Right lung (tissue), 5 donors: ENCODE measurements around the gene GXYLT1. TPM values are rescaled to one million over a fixed set of nuclear protein-coding genes. Genes with fewer than 3 reads are reported as not detected.
"Not testable (repeated sequence)": the region's sequence is repeated elsewhere in the genome, so short reads cannot be mapped to it uniquely, and the experiment has no call there.

Source experiments
- DNase-seq, 2 donors: peaks; one replicate each; pipeline ENCODE4 v3.0.0-alpha.2; 2013
- polyA plus RNA-seq, 5 donors: library from polyadenylated mRNA; unstranded; fragments of 120-200 nt; gene quantifications; one replicate each; pipeline versions ENCODE4 v1.2.1 to v1.2.3, GENCODE V29; 2013; ENCODE audit warnings: inconsistent platforms in 1 of 5, low replicate concordance in 1 of 5; ENCODE audit not compliant: insufficient read length in 5 of 5, insufficient read depth in 1 of 5

GXYLT1 gene
- polyA plus RNA-seq, 5 donors = 14.7 to 25.9 (median 24.2) TPM

GRCh38 chr12:42156232-42156631, 11.6 kb upstream of the GXYLT1 start:
- no peak for DNase-seq

GRCh38 chr12:42145552-42146215, 1.0 kb upstream of the GXYLT1 start:
- DNase-seq = peak; percentile 10 to 16

- peak in 1 of 2 donors; percentile 13 for DNase-seq
Observed at GRCh38 chr12:42145197-42145549, 499 bp upstream of the GXYLT1 start.

DNA sequence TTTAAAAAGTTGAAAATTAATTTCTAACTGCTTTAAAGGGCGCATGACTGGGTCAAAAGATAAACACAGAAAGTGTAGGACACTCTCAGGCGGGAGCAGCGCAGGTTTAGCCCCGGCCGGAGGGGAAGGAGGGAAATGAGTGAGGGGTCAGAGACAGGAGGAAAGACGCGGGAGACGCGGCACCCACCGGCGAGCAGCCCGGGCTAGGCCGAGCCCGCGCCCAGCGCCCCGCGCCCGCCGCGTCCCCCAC, 591 bp downstream of the GXYLT1 start:
- no peak for DNase-seq

GRCh38 chr12:42143452-42144157, 1.1 kb downstream of the GXYLT1 start:
- peak; percentile 15 to 23 for DNase-seq

- DNase-seq = no peak
Observed at GRCh38 chr12:42141981-42142606, 2.6 kb downstream of the GXYLT1 start.

- no peak for DNase-seq
Observed at GRCh38 chr12:42140901-42141300, 3.8 kb downstream of the GXYLT1 start.

GRCh38 chr12:42135259-42135814, 9.3 kb downstream of the GXYLT1 start:
- DNase-seq = no peak

GRCh38 chr12:42130672-42131402, 13.8 kb downstream of the GXYLT1 start:
- DNase-seq = no peak

- DNase-seq = peak; percentile 29 to 32
Observed at GRCh38 chr12:42129595-42130204, 15.0 kb downstream of the GXYLT1 start.

DNA sequence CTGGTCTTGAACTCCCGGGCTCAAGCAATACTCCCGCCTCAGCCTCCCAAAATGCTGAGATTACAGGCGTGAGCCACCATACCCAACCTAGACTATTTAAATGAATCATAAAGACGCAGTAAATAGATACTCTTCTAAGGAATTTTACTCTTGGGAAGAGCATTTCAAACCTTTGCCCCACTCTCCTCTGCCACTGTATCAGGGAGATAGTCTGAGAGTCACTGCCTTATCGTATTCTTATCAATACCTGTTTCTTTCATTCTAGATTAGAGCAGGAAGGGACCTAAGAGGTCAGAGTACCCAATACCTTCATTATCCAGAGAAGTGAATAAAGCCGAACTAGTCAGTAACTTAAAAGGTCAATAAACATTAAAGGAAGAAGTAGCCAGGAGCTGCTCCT, 15.8 kb downstream of the GXYLT1 start:
- DNase-seq = no peak

DNA sequence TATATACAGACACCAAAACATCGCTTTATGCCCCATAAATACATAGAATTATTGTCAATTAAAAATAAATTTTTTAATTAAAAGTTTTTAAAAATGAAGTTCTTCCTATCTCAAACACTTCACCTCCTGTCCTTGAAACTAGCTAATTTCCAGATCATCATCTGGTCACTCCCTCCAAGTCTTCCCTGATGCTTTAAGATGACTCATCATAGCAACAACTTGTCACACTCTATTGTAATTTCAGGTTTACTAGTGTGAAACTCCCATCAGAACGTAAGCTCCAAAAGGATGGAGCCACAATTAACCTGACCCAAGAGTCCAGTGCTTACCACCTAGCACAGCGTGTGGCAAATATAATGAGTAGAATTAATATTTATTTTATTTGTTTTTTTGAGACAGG, 16.3 kb downstream of the GXYLT1 start:
- no peak for DNase-seq

- no peak for DNase-seq
Observed at GRCh38 chr12:42126963-42127362, 17.7 kb downstream of the GXYLT1 start.

DNA sequence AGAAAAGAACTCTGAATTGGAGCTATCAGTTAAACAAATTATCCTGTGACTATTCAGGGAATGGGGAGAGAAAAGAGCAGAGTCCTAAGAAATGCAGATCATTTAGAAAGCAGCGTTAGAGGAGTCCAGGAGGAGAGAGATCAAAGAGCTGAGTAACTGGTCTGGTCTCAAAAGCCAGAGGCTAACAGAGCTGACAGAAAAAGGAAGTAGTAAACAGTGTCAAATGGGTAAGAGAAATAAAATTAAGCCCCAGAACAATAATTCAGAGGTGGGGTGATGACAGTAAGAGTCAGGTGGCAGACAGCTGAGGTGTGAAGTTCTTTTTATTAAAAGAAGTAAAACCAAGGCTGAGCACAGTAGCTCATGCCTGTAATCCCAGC, 19.3 kb downstream of the GXYLT1 start:
- DNase-seq = no peak

- no peak for DNase-seq
Observed at GRCh38 chr12:42124764-42125387, 19.8 kb downstream of the GXYLT1 start.

GRCh38 chr12:42119085-42119633, 25.5 kb downstream of the GXYLT1 start:
- no peak for DNase-seq

DNA sequence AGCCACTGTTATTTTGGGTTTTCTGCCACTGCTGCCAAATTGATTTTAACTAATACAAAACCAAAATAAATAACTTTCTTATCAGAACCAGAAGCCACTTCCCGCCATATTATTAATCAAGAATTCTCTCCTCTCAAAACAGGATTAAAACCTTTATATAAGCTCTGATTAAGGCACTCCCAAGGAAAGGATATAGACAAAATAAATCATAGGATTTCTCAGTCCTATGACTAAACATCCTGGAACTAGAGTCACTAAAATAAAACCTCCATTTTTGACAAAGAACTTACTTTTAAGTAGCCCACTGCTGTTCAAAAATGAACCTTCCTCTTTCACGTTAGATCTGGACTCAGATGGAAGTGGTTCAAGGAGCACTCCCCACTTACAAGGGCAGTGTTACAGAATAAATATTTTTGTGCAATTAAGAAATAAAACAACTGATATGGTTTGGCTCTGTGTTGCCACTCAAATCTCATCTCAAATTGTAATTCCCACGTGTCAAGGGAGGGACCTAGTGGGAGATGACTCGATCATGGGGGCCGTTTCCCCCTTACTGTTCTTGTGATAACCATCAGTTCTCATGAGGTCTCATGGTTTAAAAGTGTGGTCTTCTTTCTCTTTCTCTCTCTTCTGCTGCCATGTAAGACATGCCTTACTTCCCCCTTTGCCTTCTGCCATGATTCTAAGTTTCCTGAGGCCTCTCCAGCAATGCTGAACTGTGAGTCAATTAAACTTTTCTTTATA, 26.4 kb downstream of the GXYLT1 start:
- no peak for DNase-seq

DNA sequence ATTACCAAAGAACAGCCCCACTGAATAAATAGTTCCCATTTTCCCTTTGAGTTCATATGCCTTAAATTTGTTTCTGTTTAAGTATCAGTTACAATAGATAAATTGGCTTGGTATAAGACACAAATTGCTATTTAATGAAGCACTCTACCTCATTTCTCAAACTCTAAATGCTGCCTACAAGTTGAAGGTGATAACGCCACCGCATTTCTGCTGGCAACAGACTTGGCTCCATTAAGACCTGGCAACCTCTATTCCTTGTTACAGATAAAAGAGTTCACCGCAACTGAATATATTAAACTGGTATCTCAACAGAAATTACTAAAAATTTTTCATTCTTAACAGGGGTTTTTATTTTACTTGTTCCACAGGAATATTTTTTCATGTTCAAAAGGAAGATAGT, 35.6 kb downstream of the GXYLT1 start:
- DNase-seq = no peak

DNA sequence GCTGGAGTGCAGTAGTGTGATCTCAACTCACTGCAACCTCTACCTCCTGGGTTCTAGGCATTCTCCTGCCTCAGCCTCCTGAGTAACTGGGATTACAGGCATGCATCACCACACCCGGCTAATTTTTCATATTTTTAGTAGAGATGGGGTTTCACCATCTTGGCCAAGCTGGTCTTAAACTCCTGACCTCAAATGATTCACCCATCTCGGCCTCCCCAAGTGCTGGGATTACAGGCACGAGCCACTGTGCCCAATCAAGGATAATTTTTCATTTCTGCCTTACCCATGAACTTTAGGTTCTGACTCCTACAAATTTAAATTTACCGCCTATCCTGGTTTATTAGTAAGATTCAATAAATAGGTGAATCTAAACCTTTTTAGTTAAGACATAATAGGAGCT, 37.9 kb downstream of the GXYLT1 start:
- not testable (repeated sequence) for DNase-seq

GRCh38 chr12:42104784-42105183, 39.9 kb downstream of the GXYLT1 start:
- DNase-seq = no peak

- no peak for DNase-seq
Observed at GRCh38 chr12:42104087-42104486, 40.6 kb downstream of the GXYLT1 start.
